ENCODE data around the gene PRG2.

PRG2 gene

DNA sequence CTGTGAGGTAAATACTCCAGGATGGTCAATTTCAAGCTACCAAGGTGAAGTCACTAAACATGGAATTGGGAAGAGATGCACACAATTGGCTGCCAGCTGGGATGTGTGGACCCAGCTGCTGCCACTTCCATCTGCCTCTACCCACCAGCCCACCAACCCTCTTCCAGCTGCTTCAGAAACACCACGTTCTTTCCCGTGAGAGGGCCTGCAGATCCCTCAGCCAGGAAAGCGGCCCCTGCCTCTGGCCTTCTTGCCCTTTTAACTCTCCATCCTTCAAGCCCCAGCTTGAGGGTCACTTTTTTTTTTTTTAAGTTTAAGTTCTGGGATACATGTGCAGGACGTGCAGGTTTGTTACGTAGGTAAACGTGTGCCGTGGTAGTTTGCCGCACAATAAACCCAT is 29.5 kb downstream of the PRG2 start:
- TF ChIP-seq, protein P1, sequence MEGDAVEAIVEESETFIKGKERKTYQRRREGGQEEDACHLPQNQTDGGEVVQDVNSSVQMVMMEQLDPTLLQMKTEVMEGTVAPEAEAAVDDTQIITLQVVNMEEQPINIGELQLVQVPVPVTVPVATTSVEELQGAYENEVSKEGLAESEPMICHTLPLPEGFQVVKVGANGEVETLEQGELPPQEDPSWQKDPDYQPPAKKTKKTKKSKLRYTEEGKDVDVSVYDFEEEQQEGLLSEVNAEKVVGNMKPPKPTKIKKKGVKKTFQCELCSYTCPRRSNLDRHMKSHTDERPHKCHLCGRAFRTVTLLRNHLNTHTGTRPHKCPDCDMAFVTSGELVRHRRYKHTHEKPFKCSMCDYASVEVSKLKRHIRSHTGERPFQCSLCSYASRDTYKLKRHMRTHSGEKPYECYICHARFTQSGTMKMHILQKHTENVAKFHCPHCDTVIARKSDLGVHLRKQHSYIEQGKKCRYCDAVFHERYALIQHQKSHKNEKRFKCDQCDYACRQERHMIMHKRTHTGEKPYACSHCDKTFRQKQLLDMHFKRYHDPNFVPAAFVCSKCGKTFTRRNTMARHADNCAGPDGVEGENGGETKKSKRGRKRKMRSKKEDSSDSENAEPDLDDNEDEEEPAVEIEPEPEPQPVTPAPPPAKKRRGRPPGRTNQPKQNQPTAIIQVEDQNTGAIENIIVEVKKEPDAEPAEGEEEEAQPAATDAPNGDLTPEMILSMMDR (IDR thresholded peaks at IDR 0.05; ENCODE audit: low read length, missing control alignments) = no peak
- no peak overlapping the region for H3K4me3 ChIP-seq (replicated peaks; ENCODE audit: low read depth, low read length)
- no peak for DNase-seq (ENCODE audit: low read depth)

DNA sequence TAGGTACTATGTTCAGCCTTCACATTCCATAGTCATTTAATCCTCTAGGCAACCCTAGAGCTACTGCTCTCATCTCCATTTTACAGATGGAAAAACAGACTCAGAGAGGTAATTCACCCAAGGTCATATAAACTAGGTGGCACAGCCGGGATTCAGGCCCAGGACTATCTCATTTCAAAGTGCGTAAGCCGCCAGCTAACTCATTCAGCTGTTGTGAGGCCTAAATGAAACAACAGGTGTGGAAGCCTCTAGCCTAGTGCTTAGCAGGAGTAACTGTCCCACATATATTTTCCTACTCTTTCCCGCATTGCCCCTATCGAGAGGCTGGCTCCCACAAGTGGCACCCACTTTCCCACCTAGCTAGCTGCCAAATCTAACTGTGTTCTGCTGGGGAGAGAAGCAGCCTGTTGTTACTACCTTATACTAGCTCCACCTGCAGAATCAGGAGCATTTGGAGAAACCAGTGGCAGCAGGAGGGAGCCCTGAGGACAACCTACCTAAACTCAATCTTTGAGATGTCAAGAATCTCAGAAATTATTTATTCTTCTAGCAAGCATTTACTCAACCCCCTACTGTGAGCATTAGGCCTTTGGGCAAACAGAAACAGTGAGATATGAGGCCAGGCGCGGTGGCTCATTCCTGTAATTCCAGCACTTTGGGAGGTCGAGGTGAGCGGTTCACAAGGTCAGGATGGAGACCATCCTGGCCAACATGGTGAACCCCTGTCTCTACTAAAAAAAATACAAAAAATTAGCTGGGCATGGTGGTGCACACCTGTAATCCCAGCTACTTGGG is 30.4 kb downstream of the PRG2 start:
- TF ChIP-seq, protein P1 (IDR thresholded peaks at IDR 0.05; ENCODE audit: low read length, missing control alignments) = no peak
- no peak for DNase-seq (ENCODE audit: low read depth)
- no peak overlapping the region for H3K4me3 ChIP-seq (replicated peaks; ENCODE audit: low read depth, low read length)

DNA sequence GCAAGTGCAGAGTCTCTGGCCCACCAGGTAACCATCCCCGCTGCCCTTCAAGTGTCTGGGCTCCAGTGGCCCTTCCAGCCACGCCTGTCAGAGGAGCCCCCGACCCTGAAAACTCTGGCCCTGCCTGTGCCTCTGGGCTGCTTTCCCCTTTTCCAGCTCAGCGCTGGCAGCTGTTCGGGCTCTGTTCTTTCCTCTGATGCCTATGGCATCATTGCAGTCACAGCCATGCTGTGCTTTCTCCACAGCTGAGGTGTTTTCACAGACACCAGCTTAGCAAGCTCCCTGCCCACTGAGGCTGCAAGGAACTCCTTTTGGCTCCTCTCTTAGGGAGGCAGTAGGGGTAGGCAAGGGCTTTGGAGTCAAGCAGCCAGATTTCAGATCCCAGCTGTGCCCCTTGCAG is 31.1 kb downstream of the PRG2 start:
- DNase-seq (ENCODE audit: low read depth) = no peak
- H3K4me3 ChIP-seq (replicated peaks; ENCODE audit: low read depth, low read length) = no peak overlapping the region
- TF ChIP-seq, protein P1 (IDR thresholded peaks at IDR 0.05; ENCODE audit: low read length, missing control alignments) = no peak

DNA sequence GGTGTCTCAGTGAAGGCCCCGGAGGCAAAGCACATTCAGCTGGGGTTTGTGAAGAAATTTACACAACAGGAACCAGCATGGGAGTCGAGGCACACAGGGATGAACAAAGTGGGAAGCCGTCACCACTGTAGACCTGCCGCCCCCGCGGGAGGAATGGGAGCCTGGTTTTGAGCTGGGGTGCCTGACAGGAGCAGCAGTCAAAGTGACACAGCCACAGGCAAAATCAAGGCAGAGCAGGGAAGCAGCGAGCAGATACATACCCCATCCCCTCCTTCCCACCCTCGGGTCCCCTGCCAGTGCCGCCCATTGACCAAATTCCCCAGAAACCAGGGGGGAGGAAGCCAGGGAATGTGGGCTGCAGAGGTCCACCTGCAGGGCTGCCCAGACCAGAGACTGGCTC is 31.5 kb downstream of the PRG2 start:
- no peak for DNase-seq (ENCODE audit: low read depth)
- H3K4me3 ChIP-seq (replicated peaks; ENCODE audit: low read depth, low read length) = no peak overlapping the region
- TF ChIP-seq, protein P1 (IDR thresholded peaks at IDR 0.05; ENCODE audit: low read length, missing control alignments) = no peak

DNA sequence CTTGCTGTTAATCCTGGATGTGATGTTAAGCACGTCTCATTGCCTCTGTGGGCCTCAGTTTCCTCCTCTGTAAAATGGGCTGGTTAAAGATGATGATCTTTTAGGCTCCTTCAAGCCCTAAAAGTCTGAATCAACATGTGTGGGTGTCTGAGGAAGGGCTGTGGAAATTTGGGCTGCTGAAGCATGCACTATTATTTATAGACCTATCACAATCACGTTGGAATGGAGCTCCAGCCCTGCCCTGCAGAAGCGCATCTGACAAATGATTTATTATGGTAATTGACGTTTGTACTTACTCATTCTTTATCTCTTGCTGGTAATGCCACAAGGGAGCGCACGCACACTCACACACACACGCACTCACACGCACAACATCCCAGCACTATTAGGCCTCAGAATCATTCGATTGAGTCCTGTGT is 31.9 kb downstream of the PRG2 start:
- H3K4me3 ChIP-seq (replicated peaks; ENCODE audit: low read depth, low read length) = no peak overlapping the region
- DNase-seq (ENCODE audit: low read depth) = peak; percentile 20
- TF ChIP-seq, protein P1 (IDR thresholded peaks at IDR 0.05; ENCODE audit: low read length, missing control alignments) = no peak

DNA sequence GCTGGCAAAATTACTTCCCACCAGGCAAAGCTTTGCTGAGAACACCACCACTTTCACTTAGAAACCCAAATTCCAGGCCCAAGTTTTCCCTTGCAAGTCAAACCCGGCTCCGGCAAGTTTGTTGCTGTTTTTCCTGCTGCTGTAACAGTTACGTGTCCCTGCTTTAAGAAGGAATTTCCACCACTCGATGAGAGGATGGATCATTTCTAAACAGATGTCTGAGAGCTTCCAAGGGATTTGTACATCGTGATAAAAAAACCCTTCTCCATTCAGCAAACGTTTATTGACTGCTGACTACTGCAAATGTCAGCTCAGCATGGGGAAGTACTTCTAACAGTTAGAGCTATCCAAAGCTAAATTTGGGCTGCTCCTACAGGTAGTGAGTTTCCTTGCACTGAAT is 32.6 kb downstream of the PRG2 start:
- H3K4me3 ChIP-seq (replicated peaks; ENCODE audit: low read depth, low read length) = no peak overlapping the region
- TF ChIP-seq, protein P1 (IDR thresholded peaks at IDR 0.05; ENCODE audit: low read length, missing control alignments) = no peak
- DNase-seq (ENCODE audit: low read depth) = peak; percentile 5

DNA sequence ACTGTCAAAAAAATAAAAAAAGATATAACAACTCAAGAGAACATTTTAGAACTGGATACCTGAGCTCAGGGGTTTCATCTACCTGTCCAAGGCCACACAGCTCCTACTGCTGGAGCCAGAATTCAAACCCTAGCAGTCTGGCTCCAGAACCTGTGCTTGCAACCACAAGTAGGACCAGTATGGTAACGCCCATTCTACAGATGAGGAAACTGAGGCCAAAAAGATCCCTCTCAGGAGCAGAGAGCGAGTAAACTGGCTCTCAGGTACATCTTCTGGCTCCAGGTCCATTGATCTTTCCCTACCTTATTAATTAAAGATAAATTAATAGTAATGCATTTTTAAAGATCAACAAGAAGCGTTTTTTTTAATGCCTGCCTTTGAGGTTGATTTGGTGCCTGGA is 33.1 kb downstream of the PRG2 start:
- TF ChIP-seq, protein P1 (IDR thresholded peaks at IDR 0.05; ENCODE audit: low read length, missing control alignments) = no peak
- no peak for DNase-seq (ENCODE audit: low read depth)
- H3K4me3 ChIP-seq (replicated peaks; ENCODE audit: low read depth, low read length) = no peak overlapping the region
